MCF 10A (cell line): ENCODE data around the gene TDRD7. TPM values are rescaled to one million over a fixed set of nuclear protein-coding genes. Genes with fewer than 3 reads are reported as not detected.

Source experiments
- BruUV-seq: library from RNA; stranded (reverse); fragments of 400-500 nt; replicated peaks from 2 replicates; lab custom pipeline; 2021; lab: Mats Ljungman, UMichigan
- CTCF ChIA-PET: fragments of 300-600 bp; sonication (Branson Sonifier 250); formaldehyde crosslinking; extraction: SDS; loops from one replicate; lab custom pipeline; 2021; ENCODE audit warnings: antibody characterized with exemption, inconsistent platforms; lab: Yijun Ruan, JAX
- POLR2A ChIA-PET: fragments of 300-600, 350-650 bp; sonication (Branson Sonifier 250); formaldehyde crosslinking; extraction: SDS; loops from one replicate; lab custom pipeline; 2020; ENCODE audit warnings: antibody characterized with exemption, inconsistent platforms; lab: Yijun Ruan, JAX
- DNase-seq: peaks from one replicate; pipeline ENCODE4 v3.0.0-alpha.2; 2018; ENCODE audit not compliant: unreplicated experiment
- H3K27ac Mint-ChIP-seq: one replicate; pipeline ENCODE4 v1.8.0; 2022; ENCODE audit warnings: mild to moderate bottlenecking, low read depth, mixed read lengths; ENCODE audit not compliant: unreplicated experiment
- H3K27me3 Mint-ChIP-seq: one replicate; pipeline ENCODE4 v1.8.0; 2022; ENCODE audit warnings: mixed read lengths; ENCODE audit not compliant: insufficient read depth, unreplicated experiment
- H3K36me3 Mint-ChIP-seq: one replicate; pipeline ENCODE4 v1.8.0; 2022; ENCODE audit warnings: mild to moderate bottlenecking, moderate library complexity, mixed read lengths; ENCODE audit not compliant: insufficient read depth, unreplicated experiment
- H3K4me1 Mint-ChIP-seq: one replicate; pipeline ENCODE4 v1.8.0; 2022; ENCODE audit warnings: mixed read lengths; ENCODE audit not compliant: insufficient read depth, unreplicated experiment
- H3K4me3 Mint-ChIP-seq: one replicate; pipeline ENCODE4 v1.8.0; 2022; ENCODE audit warnings: mild to moderate bottlenecking, moderate library complexity, mixed read lengths; ENCODE audit not compliant: unreplicated experiment
- H3K9me3 Mint-ChIP-seq: one replicate; pipeline ENCODE4 v1.8.0; 2022; ENCODE audit warnings: mixed read lengths; ENCODE audit not compliant: unreplicated experiment
- CTCF ChIP-seq: fragments of 200-600 bp; IDR thresholded peaks from one replicate; pipeline ENCODE4 v1.8.0; 2022; ENCODE audit warnings: antibody characterized with exemption, mild to moderate bottlenecking; ENCODE audit not compliant: unreplicated experiment
- intact Hi-C: fragments of 100-400 bp; cut with micrococcal nuclease; formaldehyde crosslinking; loops from 2 replicates; pipeline ENCODE4 v1.14.1; 2022
- total RNA-seq: library from RNA; stranded (reverse); gene quantifications from 2 replicates; pipeline ENCODE4 v1.2.3, GENCODE V29; 2022

TDRD7 gene
- total RNA-seq, 1 experiment from 2014 or later, result 7.1 TPM

DNA sequence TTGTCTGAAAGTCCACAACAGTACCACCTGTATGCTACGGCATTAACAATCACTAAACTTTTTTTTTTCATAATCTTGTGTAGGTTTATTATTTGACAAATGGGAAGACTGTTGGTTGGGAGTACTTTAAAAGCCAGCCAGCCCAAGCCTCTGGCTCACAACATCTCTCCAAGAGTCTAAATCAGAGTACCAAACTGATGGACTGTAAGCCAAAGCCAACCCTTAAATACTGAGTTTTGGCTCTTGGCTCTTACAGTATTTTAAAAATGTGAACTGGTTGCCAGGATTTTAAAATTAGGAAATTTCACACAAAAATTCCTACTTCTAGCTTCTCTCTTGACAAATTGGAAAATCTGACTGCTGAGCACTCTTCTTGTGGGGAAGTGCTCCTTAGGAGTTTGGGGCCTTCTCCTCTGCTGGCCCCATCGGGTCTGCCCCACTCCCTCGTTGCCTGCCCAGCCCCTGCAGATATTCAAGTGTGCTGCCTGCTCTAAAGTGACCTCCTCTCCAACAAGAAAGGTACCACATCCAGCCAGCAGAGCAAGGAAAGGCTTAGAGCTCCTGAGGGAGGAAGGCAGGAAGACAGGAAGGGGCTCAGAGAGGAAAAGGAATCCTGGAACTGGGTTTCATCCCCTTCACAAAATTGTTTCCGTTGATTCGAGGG, 67.7 kb downstream of the TDRD7 start:
- H3K9me3 Mint-ChIP-seq, result no peaks in the 10 kb centered on the region
- no peaks in the 10 kb centered on the region for H3K27me3 Mint-ChIP-seq
- no peaks in the 10 kb centered on the region for H3K4me1 Mint-ChIP-seq
- ChIA-PET POLR2A (interaction anchor here (1.0 to 1.5 kb wide), 2 partner anchors 10 to 21 kb away, joined by 3 to 4 read pairs; partner anchors contain the start of gene TMOD1), CTCF (interaction anchor here (1.9 to 5.6 kb wide), 4 partner anchors 8 to 135 kb away, joined by 10 to 62 read pairs (median 18); no protein-coding TSS in a partner anchor)
- H3K36me3 Mint-ChIP-seq, result peaks cover 8% of the 10 kb centered on the region
- no peak for TF ChIP-seq CTCF
- no peak overlapping the region for H3K27ac Mint-ChIP-seq
- BruUV-seq, result no TSS peak
- no peak for DNase-seq
- H3K4me3 Mint-ChIP-seq, result no peak overlapping the region
- intact Hi-C loops, result no loop called here

- TF ChIP-seq CTCF, result no peak
- ChIA-PET CTCF (interaction anchor here (1.9 to 5.6 kb wide), 4 partner anchors 9 to 135 kb away, joined by 10 to 62 read pairs (median 18); no protein-coding TSS in a partner anchor), POLR2A (interaction anchor here (1.0 kb wide), 1 partner anchor 21 kb away, joined by 3 read pairs; the partner anchor contains the start of gene TMOD1)
- Mint-ChIP-seq H3K27me3 (no peaks in the 10 kb centered on the region), H3K4me3 (no peak overlapping the region), H3K9me3 (no peaks in the 10 kb centered on the region), H3K4me1 (no peaks in the 10 kb centered on the region), H3K27ac (no peak overlapping the region), H3K36me3 (peaks cover 8% of the 10 kb centered on the region)
- no TSS peak for BruUV-seq
- intact Hi-C loops, result no loop called here
- no peak for DNase-seq
These were observed 68.3 kb downstream of the TDRD7 start for GRCh38 chr9:97480174-97480573.

DNA sequence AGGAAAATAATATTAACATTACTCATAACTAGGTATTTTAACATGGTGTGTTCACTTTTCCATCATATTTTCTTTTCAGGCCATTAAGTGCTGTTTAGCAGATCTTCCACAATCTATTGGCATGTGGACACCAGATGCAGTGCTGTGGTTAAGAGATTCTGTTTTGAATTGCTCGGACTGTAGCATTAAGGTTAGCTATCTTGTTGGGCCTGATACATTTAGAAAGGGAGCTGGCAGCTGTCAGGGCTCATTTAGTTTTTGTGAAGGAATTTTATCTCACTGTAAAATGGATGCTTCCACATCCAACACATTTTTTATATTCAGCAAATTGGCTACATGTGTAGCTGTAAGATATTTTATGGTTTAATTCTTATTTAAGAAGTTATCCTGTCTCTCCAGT, 68.9 kb downstream of the TDRD7 start:
- Mint-ChIP-seq H3K9me3 (no peaks in the 10 kb centered on the region), H3K27ac (no peak overlapping the region), H3K4me3 (no peak overlapping the region), H3K36me3 (peaks cover 8% of the 10 kb centered on the region), H3K27me3 (no peaks in the 10 kb centered on the region), H3K4me1 (no peaks in the 10 kb centered on the region)
- CTCF ChIA-PET, result interaction anchor here (1.9 to 5.6 kb wide), 4 partner anchors 10 to 134 kb away, joined by 10 to 62 read pairs (median 18); no protein-coding TSS in a partner anchor
- POLR2A ChIA-PET, result interaction anchor here (0.9 to 1.0 kb wide), 2 partner anchors 20 to 152 kb away, joined by 3 read pairs; partner anchors contain the start of gene TMOD1
- DNase-seq, result no peak
- TF ChIP-seq CTCF, result no peak
- intact Hi-C loops, result no loop called here
- no TSS peak for BruUV-seq

DNA sequence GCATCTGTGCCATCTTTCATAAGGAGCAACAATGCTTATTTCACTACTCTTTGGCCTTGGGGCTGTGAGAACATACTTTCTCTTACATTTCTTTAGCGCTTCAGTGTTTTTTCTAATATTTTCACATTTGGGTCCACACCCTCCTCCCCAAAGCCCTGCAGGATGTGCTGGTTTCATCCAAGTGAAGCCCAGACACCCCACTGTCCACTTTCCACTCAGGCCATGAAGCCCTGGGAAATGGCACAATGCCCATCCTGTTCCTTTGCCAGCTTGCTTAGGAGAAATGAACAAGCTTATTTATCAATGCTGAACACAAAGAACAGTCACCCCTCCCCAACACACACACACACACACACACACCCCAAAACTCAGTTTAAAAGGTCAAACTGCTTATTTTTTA, 72.2 kb downstream of the TDRD7 start:
- no peak overlapping the region for H3K27ac Mint-ChIP-seq
- POLR2A ChIA-PET, result interaction anchor here (1.0 to 1.8 kb wide), 3 partner anchors 10 to 22 kb away, joined by 3 to 5 read pairs (median 3); no protein-coding TSS in a partner anchor
- intact Hi-C loops, result no loop called here

More for the DNA sequence above, 72.2 kb downstream of the TDRD7 start:
- Mint-ChIP-seq H3K36me3 (peaks cover 8% of the 10 kb centered on the region), H3K4me1 (no peaks in the 10 kb centered on the region), H3K4me3 (no peak overlapping the region), H3K27me3 (no peaks in the 10 kb centered on the region), H3K9me3 (no peaks in the 10 kb centered on the region)
- CTCF ChIA-PET, result interaction anchor here (0.6 to 4.2 kb wide), 5 partner anchors 15 to 1563 kb away, joined by 3 to 36 read pairs (median 5); no protein-coding TSS in a partner anchor
- no peak for DNase-seq
- no TSS peak for BruUV-seq
- TF ChIP-seq CTCF, result no peak
